ENCODE results near the gene SUSD3.
A peak's percentile ranks its signal among the peaks of the same experiment; 100 is the strongest.

SUSD3 gene

GRCh38 chr9:93030642-93031628 lies 27.6 kb upstream of the SUSD3 start:
- DNase-seq, result peak in 1 of 2 experiments; percentile 55

- no peak for DNase-seq
These were observed 26.7 kb upstream of the SUSD3 start for GRCh38 chr9:93031629-93032430.

DNA sequence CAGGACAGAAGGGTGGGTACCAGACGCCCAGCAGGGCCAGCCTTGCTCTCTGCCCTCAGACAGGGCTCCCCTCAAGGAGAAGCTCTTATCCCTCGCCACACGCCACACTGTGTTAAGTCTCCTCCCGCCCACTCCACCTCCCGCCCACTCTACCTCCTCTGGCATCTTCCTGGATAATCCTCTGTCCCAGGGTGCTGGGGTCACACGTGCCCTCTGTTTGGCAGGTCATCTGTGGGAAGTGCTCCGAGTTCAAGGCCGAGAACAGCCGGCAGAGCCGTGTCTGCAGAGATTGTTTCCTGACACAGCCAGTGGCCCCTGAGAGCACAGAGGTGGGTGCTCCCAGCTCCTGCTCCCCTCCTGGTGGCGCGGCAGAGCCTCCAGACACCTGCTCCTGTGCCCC lies 26.0 kb upstream of the SUSD3 start:
- DNase-seq, result no peak

DNA sequence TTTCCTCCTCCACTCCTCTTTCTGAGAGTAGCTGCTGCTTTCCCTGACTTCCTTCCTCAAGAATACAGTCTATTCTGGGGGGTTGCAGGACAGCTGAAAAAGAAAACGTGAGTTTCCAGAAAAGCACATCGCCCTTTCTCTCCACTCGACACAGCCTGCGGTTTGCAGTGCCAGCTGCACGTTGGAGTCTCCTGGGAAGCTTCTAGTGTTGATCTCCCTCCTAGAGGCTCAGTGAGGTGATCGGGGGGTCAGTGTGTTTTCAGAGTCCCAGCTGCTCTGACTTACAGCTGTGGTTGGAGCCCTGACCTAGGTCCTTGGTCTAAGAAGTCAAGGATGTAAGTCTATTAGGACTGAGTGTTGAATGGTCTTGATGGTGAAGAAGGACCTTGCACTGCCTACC lies 25.0 kb upstream of the SUSD3 start:
- DNase-seq, result no peak

GRCh38 chr9:93035106-93035660 lies 23.3 kb upstream of the SUSD3 start:
- DNase-seq, result no peak

- DNase-seq, result peak; percentile 36 to 67
These were observed 22.6 kb upstream of the SUSD3 start for GRCh38 chr9:93035821-93036351.

GRCh38 chr9:93036887-93037475 lies 21.5 kb upstream of the SUSD3 start:
- no peak for DNase-seq

DNA sequence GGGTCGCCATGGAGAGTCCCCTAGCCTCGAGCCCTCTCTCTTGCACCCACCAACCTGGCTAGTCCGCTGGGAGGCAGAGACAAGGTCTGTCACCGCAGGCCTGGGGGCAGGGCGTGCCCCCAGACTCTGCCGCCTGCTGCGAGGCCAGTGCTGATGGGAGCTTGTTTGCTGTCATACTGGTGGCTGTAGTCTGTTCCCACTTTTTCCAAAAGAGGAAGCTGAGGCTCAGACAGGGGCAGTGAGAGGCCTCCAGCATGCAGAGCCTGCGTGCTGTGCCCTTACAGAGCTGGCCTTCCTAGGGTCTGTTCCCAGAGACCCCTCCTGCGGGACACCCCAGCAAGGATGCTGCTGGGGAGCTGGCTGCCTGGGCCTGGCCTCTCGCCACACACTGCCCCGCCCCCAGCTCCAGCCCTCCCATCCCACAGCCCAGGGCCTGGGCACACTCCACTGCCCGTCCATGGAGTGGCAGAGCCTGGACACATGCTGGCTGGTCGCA lies 21.0 kb upstream of the SUSD3 start:
- no peak for DNase-seq

GRCh38 chr9:93038918-93039317 lies 19.6 kb upstream of the SUSD3 start:
- no peak for DNase-seq

DNA sequence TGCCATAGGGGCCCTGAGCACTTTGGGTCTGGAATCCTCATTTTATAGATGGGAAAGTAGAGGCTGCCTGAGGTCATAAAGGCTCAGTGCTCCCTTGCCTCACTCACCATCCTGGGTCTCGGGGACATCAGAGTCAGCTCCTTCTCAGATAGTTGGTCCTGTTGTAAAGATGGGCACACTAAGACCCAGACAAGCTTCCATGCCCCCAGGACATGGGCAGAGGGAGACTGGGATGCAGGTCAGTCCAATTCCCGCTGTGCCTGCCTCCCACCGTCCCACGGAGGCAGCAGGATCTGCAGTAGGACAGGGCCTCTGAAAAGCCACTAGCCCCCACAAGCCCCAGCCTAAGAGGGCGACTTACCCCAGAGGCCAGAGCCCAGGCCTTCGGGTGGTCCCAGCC lies 19.0 kb upstream of the SUSD3 start:
- DNase-seq, result no peak

DNA sequence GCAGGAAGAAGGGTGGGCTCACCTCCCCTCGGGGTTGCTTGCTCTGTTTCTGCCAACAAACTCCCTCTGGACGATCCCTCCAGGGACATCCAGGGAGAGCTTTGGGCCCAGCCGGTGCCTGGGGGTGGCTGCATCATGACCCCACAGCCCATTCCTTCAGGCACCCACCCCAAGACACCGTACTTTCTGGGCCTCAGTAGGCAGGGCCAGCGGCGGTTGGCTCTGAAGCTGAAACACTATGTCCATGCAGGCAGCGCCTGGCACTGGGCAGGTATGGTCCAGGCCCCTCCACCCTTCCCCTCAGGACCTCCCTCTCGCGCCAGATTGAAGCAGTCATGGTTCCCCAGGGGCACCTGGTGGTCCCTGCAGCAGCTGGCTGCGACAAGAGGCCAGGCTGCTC lies 18.5 kb upstream of the SUSD3 start:
- no peak for DNase-seq

DNA sequence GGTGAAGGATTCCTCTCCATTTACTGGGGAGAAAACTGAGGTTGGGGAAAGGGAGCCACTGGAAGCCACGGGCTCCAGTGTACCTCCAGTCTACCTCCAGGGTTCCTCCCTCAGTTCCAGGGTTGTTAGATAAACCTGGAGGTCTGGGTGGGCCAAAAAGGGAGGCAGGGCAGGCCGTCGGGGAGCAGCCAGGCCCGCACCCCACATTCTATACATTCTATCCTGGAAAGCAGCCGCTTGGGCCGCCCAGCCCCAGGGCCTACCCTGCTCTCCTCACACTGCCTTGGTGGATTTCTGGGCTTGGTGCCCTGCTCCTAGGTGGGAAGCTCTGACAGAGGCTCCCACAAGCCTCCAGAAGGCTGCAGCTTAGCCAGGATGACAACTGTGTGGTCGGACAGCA lies 18.1 kb upstream of the SUSD3 start:
- no peak for DNase-seq

- no peak for DNase-seq
These were observed 17.2 kb upstream of the SUSD3 start for GRCh38 chr9:93041108-93041802.

DNA sequence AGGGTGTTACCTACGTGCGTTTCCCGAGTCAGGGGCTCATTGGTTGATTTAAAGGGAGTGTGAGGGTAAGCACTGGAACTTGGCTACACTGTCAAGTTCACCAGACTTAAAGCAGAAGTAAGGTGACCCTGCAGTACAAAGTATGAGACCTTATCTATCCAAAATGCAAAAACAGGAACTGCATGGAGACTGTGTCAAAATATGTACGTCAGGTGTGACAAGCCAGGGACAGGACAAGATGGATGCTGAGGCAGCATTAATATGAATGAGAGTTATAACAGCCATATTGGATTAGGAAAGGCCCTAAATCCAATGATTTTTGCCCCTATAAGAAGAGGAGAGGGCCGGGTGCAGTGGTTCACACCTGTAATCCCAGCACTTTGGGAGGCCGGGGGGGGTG lies 15.4 kb upstream of the SUSD3 start:
- DNase-seq, result no peak

DNA sequence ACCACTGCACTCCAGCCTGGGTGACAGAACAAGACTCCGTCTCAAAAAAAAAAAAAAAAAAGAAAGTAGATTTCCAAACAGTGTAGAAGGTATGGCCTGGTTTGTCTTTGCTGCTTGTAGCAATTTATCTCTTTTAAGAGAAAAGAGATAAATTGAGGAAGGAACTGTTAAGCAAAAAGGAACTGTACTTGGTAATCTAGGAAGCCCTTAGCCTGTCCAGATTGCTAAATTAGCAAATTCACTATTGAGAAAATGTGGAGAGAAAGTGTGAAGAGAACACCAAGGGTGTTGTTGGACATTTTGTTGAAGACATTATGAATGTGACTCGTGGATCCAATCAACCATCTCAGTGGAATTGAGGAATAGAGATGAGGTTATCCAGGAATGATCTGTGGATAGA lies 13.0 kb upstream of the SUSD3 start:
- no peak for DNase-seq

GRCh38 chr9:93048566-93049448 lies 9.7 kb upstream of the SUSD3 start:
- DNase-seq, result no peak

- no peak for DNase-seq
These were observed 9.0 kb upstream of the SUSD3 start for GRCh38 chr9:93049491-93049890.

- DNase-seq, result no peak
These were observed 8.3 kb upstream of the SUSD3 start for GRCh38 chr9:93050231-93050630.

DNA sequence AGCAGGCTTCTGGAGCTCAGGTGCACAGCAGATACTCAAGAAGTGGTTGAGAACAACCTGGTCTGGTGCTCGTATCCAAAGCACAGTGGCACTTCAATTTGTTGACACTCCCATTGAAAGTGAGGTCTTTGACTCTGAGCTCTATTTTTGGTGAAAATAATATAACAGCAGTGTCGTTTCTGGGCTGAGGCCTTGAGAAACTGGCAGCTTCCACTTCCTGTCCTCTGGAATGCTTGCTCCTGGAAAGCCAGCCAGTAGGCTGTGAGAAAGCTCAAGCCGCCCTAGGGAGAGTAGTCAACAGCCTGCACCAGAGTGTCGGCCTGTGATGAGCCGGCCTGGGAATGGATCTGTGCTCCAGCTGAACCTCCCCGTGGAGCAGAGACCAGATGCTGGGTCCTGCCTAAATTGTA lies 6.8 kb upstream of the SUSD3 start:
- DNase-seq, result no peak

DNA sequence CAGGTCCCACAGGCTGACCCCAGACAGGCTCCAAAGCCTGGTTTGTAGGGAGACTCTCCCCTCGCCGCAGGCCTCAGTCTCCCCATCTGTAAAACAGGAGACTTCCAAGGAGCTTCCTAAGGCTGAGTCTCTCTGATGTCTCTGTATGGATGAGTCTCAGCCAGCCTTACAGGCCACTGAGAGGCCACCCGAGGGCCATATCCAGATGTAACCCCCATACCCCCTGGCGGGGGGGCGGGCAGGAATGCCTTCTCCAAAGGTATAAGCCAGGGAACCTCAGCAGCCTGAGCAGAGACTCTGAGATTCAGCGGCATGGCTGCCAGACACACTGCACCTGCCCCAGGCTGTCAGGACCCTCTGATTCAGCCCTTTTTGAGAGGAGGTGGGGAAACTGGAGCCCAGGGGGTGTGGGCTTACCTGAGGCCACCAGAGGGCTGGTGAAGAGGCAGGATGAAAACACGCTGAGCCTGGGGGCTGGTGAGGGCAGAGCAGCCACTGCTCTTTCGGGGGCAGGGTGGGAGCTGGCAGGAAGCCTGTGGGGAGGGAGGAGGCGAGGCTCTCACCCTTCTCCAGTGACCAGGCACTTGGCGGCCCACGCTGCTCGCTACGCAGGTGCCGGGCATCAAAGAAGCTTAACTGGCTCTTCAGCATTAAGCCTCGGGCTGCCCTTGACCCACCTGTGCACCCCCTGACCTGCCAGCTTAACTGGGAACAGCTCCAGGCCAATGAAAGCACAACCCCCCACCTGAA lies 5.5 kb upstream of the SUSD3 start:
- no peak for DNase-seq

Data from cerebellar nuclear complex (tissue), 1 donor.